IPS-20b (cell line): Measurements from ENCODE around the gene IGF2.

Experiments
- H3K27ac ChIP-seq: one replicate; pipeline ENCODE4 v1.5.1; 2013; ENCODE audit warnings: low read length
- H3K27me3 ChIP-seq: 2 replicates; pipeline ENCODE4 v1.6.1; 2013; ENCODE audit warnings: mild to moderate bottlenecking, low read length, inconsistent platforms; ENCODE audit not compliant: insufficient read depth
- H3K36me3 ChIP-seq: 2 replicates; pipeline ENCODE4 v1.6.1; 2013; ENCODE audit warnings: low read depth, mild to moderate bottlenecking, inconsistent platforms, low read length, moderate library complexity; ENCODE audit not compliant: insufficient read depth
- H3K4me1 ChIP-seq: 2 replicates; pipeline ENCODE4 v1.6.1; 2013; ENCODE audit warnings: mild to moderate bottlenecking, control low read depth, inconsistent platforms, low read length, moderate library complexity; ENCODE audit not compliant: insufficient read depth
- H3K4me3 ChIP-seq: 2 replicates; pipeline ENCODE4 v1.5.1; 2013; ENCODE audit warnings: mild to moderate bottlenecking, low read length, inconsistent platforms
- H3K9ac ChIP-seq: 2 replicates; pipeline ENCODE4 v1.6.1; 2013; ENCODE audit warnings: low read depth, mild to moderate bottlenecking, inconsistent platforms, low read length, moderate library complexity
- H3K9me3 ChIP-seq: 2 replicates; pipeline ENCODE4 v1.6.1; 2013; ENCODE audit warnings: mild to moderate bottlenecking, low read depth, low read length, inconsistent platforms; ENCODE audit not compliant: insufficient read depth

IGF2 gene

GRCh38 chr11:2168286-2169004 is 29.3 kb upstream of the IGF2 start:
- Histone ChIP-seq H3K4me3 (no peak overlapping the region), H3K4me1 (no peaks in the 10 kb centered on the region), H3K9ac (no peak overlapping the region), H3K27me3 (peaks cover 15% of the 10 kb centered on the region; the same call in 1 of the 2 replicates), H3K9me3 (no peaks in the 10 kb centered on the region), H3K36me3 (no peaks in the 10 kb centered on the region), H3K27ac (no peak overlapping the region)

- Histone ChIP-seq H3K4me1 (no peaks in the 10 kb centered on the region), H3K9ac (no peak overlapping the region), H3K36me3 (no peaks in the 10 kb centered on the region), H3K4me3 (no peak overlapping the region), H3K27ac (no peak overlapping the region), H3K9me3 (no peaks in the 10 kb centered on the region), H3K27me3 (peaks cover 15% of the 10 kb centered on the region; the same call in 1 of the 2 replicates)
These were observed 28.2 kb upstream of the IGF2 start for GRCh38 chr11:2167141-2168045.

DNA sequence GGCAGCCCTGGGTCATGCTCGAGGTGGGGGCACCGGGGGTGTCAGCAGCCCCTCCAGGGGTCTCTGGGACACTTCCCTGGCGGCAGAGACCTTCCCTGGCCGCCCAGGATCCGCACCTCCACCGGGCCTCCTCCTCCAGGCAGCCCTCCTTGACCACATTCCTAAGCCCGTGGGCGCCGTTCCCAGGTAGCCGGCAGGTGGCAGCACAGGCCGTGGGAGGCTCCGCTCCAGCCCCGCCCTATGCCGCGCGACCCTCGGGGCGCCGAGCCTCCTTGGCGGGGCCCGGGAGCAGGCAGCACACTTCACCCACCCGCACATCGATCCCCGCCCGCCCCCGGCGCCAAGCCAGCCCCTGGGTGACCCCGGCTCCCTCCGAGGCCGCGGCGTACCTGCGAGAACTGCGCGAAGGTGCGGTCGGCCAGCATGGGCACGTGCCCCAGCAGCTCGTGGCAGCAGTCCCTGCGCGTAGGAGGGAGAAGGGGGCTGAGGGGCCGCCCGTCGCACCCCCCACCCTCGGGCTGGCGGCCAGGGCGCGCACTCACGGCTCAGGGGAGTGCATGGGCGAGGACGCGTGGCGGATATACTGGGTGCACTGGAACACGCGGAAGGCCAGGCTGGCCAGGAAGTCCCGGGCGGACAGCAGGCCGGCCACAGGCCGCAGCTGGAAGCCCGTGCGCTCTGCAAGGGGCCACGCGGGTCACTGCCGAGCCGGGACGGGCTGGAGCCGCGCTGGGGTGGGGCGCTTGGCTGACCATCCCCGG is 27.1 kb upstream of the IGF2 start:
- Histone ChIP-seq H3K4me3 (no peak overlapping the region; the same call in 1 of the 2 replicates), H3K36me3 (no peaks in the 10 kb centered on the region), H3K4me1 (no peaks in the 10 kb centered on the region), H3K27ac (no peak overlapping the region), H3K27me3 (peaks cover 15% of the 10 kb centered on the region; the same call in 1 of the 2 replicates), H3K9ac (no peak overlapping the region), H3K9me3 (no peaks in the 10 kb centered on the region)

DNA sequence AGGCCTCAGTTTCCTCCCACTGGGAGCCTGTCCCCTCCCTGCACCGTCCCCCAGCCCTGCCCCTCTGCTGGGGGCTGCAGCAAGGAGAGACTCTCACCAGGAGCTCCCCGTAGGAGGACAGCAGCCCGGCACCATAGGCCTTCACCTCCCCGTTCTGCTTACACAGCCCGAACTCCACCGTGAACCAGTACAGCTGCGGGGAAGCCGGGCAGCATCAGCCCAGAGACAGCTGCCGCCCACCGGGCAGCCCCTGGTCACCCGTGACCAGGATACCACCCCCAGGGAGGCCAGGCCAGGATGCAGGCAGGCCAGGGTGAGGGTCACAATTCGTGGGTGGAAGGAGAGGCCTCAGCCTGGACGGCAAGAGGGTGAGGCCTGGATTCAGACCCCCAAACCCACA is 26.4 kb upstream of the IGF2 start:
- peaks cover 15% of the 10 kb centered on the region; the same call in 1 of the 2 replicates for H3K27me3 ChIP-seq
- H3K27ac ChIP-seq: no peak overlapping the region
- no peak overlapping the region for H3K9ac ChIP-seq
- H3K4me1 ChIP-seq: no peaks in the 10 kb centered on the region
- no peaks in the 10 kb centered on the region for H3K9me3 ChIP-seq
- no peaks in the 10 kb centered on the region for H3K36me3 ChIP-seq
- no peak overlapping the region for H3K4me3 ChIP-seq

GRCh38 chr11:2164861-2165555 is 25.8 kb upstream of the IGF2 start:
- no peak overlapping the region for H3K4me3 ChIP-seq
- no peaks in the 10 kb centered on the region for H3K4me1 ChIP-seq
- peaks cover 15% of the 10 kb centered on the region; the same call in 1 of the 2 replicates for H3K27me3 ChIP-seq
- H3K9me3 ChIP-seq: no peaks in the 10 kb centered on the region
- H3K27ac ChIP-seq: no peak overlapping the region
- H3K9ac ChIP-seq: no peak overlapping the region
- no peaks in the 10 kb centered on the region for H3K36me3 ChIP-seq

DNA sequence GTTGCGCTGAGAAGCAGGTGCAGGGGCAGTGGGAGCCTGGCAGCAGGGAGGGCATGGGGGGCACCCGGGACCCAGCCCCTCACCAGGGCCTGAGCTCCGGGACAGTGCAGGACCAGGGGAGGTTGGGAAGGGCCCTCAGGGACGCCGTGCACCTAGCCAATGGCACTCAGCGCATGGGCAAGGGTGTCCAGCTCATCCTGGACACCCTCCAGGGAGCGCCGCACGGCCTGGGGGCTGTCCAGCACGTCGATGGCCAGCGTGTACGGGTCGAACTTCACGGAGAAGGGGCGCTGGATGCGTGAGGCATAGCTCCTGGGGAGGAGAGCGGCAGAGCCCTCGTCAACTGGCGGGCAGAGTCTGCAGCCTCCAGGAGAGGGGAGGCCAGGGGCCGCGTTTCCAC is 24.9 kb upstream of the IGF2 start:
- Histone ChIP-seq H3K27me3 (peaks cover 15% of the 10 kb centered on the region; the same call in 1 of the 2 replicates), H3K4me1 (no peaks in the 10 kb centered on the region), H3K36me3 (no peaks in the 10 kb centered on the region)

GRCh38 chr11:2163428-2163978 is 24.3 kb upstream of the IGF2 start:
- H3K36me3 ChIP-seq: no peaks in the 10 kb centered on the region
- H3K27me3 ChIP-seq: peaks cover 15% of the 10 kb centered on the region; the same call in 1 of the 2 replicates
- no peak overlapping the region for H3K27ac ChIP-seq
- H3K9me3 ChIP-seq: no peaks in the 10 kb centered on the region
- H3K4me3 ChIP-seq: no peak overlapping the region
- H3K4me1 ChIP-seq: no peaks in the 10 kb centered on the region
- no peak overlapping the region for H3K9ac ChIP-seq

More for the DNA sequence above, 24.9 kb upstream of the IGF2 start:
- Histone ChIP-seq H3K9ac (no peak overlapping the region), H3K4me3 (no peak overlapping the region), H3K9me3 (no peaks in the 10 kb centered on the region), H3K27ac (no peak overlapping the region)

GRCh38 chr11:2160736-2161259 is 21.6 kb upstream of the IGF2 start, which contains the start of gene INS:
Gene INS (minus strand): TSS chr11:2161209. CDS start chr11:2160971, 238 bp downstream.
- Histone ChIP-seq H3K27me3 (no peaks in the 10 kb centered on the region; the same call in 1 of the 2 replicates), H3K4me1 (no peaks in the 10 kb centered on the region), H3K36me3 (no peaks in the 10 kb centered on the region), H3K9me3 (no peaks in the 10 kb centered on the region), H3K9ac (no peak within 1 kb of the TSS), H3K4me3 (no peak within 1 kb of the TSS), H3K27ac (no peak within 1 kb of the TSS)

DNA sequence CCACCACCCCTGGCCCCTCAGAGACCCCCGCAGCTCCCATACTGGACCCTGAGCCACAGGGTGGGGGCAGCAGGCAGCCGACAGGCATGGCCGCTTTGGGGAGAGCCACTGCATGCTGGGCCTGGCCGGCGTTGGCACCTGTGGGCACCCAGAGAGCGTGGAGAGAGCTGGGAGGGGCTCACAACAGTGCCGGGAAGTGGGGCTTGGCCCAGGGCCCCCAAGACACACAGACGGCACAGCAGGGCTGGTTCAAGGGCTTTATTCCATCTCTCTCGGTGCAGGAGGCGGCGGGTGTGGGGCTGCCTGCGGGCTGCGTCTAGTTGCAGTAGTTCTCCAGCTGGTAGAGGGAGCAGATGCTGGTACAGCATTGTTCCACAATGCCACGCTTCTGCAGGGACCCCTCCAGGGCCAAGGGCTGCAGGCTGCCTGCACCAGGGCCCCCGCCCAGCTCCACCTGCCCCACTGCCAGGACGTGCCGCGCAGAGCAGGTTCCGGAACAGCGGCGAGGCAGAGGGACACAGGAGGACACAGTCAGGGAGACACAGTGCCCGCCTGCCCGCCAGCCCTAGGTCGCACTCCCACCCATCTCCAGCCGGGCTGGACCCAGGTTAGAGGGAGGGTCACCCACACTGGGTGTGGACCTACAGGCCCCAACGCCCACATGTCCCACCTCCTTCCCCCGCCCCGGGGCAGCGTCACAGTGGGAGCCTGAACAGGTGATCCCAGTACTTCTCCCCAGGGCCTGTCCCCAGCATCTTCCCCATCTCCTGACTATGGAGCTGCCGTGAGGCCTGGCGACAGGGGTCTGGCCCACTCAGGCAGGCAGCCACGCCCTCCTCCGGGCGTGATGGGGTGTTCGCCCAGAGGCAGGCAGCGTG is 20.6 kb upstream of the IGF2 start:
- Histone ChIP-seq H3K36me3 (no peaks in the 10 kb centered on the region), H3K27me3 (no peaks in the 10 kb centered on the region), H3K27ac (no peak overlapping the region), H3K9me3 (no peaks in the 10 kb centered on the region), H3K4me3 (no peak overlapping the region), H3K4me1 (no peaks in the 10 kb centered on the region), H3K9ac (no peak overlapping the region)

DNA sequence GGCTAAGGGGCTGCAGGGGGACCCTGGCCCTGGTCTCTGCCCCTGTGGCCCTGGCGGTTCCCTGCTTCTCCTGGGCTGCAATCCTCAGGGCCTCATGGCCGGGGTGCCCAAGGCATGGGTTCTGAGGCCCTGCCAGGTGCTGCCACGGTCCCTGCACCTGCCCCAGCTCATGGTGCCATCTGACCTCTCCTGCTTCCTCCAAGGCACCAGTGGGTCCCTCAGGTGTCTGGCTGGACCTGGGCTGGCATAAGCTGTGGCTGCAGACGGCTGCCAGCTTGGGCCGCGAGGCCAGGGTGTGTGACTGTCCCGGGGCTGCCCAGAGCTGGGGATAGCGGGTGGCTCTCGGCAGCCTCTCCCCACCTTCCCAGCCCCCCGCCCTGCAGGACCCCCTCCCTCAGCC is 19.8 kb upstream of the IGF2 start:
- Histone ChIP-seq H3K36me3 (no peaks in the 10 kb centered on the region), H3K4me1 (no peaks in the 10 kb centered on the region), H3K27ac (no peak overlapping the region), H3K27me3 (no peaks in the 10 kb centered on the region), H3K9me3 (no peaks in the 10 kb centered on the region), H3K9ac (no peak overlapping the region), H3K4me3 (no peak overlapping the region)
